ENCODE data around the gene TLCD3B.

The TLCD3B gene

DNA sequence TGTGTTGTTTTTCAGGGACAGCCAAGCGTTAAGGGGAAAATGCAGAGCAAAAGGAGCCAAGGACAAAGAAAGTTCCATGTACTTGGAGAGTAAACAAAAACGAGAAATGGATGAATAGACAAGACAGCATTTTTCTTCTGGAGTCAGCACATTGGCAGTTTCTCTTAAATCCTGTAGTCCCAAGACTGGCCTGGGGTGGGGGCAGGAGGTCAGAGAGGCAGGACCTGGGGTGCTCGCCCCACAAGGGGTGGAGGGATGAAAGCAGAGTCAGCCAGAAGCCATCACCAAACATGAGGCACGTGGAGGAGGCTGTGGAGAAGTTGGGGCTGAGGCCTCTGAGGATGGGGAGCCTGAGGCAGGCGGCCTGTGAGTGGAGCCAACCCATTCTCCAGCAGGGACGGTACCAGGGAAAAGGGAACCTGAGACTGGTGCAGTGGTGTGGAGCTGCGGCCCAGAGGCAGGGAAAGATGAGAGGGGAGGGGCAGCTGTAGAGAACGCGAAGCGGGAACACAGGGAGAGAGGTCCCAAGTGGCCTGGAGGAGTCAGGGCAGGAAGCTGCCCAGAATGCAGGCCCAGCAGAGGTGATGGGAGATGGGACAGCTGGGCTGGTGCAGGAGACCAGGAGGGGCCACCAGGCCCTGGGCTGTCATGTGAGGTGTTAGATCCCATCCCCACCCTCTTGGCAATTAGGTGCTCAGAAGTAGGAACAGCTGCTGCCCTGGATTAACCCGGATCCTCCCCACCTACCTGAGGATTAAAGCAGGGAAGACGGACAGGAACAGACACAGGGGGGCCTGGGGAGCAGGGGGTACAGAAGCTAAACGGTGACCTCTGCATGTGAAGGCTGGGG is 3.3 kb downstream of the TLCD3B start:
- DNase-seq (ENCODE audit: low spot score) (no peak), ATAC-seq (ENCODE audit: low read depth) (no peak)
- Histone ChIP-seq H3K9me3 (ENCODE audit: severe bottlenecking) (no peaks in the 10 kb centered on the region), H3K27me3 (ENCODE audit: insufficient read depth, poor library complexity, severe bottlenecking) (peaks cover 8% of the 10 kb centered on the region), H3K27ac (ENCODE audit: poor library complexity, severe bottlenecking) (no peak overlapping the region), H3K36me3 (ENCODE audit: low read depth) (no peaks in the 10 kb centered on the region), H3K4me1 (ENCODE audit: insufficient read depth, poor library complexity, severe bottlenecking) (no peaks in the 10 kb centered on the region), H3K4me3 (ENCODE audit: severe bottlenecking) (no peak overlapping the region)
- TF ChIP-seq, protein P1, sequence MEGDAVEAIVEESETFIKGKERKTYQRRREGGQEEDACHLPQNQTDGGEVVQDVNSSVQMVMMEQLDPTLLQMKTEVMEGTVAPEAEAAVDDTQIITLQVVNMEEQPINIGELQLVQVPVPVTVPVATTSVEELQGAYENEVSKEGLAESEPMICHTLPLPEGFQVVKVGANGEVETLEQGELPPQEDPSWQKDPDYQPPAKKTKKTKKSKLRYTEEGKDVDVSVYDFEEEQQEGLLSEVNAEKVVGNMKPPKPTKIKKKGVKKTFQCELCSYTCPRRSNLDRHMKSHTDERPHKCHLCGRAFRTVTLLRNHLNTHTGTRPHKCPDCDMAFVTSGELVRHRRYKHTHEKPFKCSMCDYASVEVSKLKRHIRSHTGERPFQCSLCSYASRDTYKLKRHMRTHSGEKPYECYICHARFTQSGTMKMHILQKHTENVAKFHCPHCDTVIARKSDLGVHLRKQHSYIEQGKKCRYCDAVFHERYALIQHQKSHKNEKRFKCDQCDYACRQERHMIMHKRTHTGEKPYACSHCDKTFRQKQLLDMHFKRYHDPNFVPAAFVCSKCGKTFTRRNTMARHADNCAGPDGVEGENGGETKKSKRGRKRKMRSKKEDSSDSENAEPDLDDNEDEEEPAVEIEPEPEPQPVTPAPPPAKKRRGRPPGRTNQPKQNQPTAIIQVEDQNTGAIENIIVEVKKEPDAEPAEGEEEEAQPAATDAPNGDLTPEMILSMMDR (IDR thresholded peaks at IDR 0.05; ENCODE audit: poor library complexity, severe bottlenecking): no peak

DNA sequence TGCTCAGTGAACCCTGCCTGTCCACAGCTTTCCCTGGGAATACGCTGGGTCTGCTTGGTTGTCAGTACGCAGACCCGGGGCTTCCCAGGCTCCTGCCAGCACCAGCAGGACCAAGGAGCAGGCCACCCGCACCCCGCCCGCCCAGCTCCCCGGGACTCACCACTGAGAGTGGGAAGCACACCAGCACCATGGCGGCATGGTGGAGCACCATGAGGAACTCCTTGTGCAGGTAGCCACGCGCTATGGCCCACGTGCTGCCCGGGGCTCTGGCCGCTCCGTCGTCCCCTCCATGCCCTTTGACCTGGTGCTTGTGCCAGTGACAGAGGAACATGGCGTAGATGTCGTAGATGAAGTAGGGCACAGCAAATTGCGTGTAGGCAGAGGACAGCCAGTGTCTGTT is 4.6 kb downstream of the TLCD3B start:
- no peak for DNase-seq (ENCODE audit: low spot score)
- ATAC-seq (ENCODE audit: low read depth): no peak
- H3K4me1 ChIP-seq (ENCODE audit: insufficient read depth, poor library complexity, severe bottlenecking): no peaks in the 10 kb centered on the region
- no peak overlapping the region for H3K4me3 ChIP-seq (ENCODE audit: severe bottlenecking)
- H3K9me3 ChIP-seq (ENCODE audit: severe bottlenecking): no peaks in the 10 kb centered on the region
- TF ChIP-seq, protein P1 (IDR thresholded peaks at IDR 0.05; ENCODE audit: poor library complexity, severe bottlenecking): no peak
- H3K27ac ChIP-seq (ENCODE audit: poor library complexity, severe bottlenecking): no peak overlapping the region
- no peaks in the 10 kb centered on the region for H3K36me3 ChIP-seq (ENCODE audit: low read depth)
- H3K27me3 ChIP-seq (ENCODE audit: insufficient read depth, poor library complexity, severe bottlenecking): peaks cover 6% of the 10 kb centered on the region

DNA sequence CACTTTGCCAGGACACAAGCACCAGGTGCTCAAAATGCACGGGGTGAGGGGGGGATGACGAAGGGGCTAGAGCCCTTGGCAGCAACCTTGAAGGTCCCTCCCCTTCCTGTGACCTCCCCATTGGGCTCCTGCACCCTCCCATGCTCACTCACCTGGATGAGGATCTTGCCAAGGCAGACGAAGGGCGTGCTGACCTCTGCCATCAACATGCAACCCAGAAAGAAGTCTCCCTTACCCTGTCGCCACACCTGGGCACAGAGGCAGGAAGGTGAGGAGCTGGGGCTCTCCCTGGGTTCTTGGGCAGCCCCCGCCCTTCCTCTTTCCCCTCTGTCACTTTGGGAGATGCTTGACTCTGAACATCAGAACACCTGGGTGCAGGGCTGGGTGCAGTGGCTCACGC is 5.5 kb downstream of the TLCD3B start:
- no peak overlapping the region for H3K27ac ChIP-seq (ENCODE audit: poor library complexity, severe bottlenecking)
- ATAC-seq (ENCODE audit: low read depth) (no peak), DNase-seq (ENCODE audit: low spot score) (no peak)
- H3K4me1 ChIP-seq (ENCODE audit: insufficient read depth, poor library complexity, severe bottlenecking): no peaks in the 10 kb centered on the region
- H3K27me3 ChIP-seq (ENCODE audit: insufficient read depth, poor library complexity, severe bottlenecking): peaks cover 3% of the 10 kb centered on the region
- no peaks in the 10 kb centered on the region for H3K9me3 ChIP-seq (ENCODE audit: severe bottlenecking)
- H3K36me3 ChIP-seq (ENCODE audit: low read depth): no peaks in the 10 kb centered on the region
- TF ChIP-seq, protein P1 (IDR thresholded peaks at IDR 0.05; ENCODE audit: poor library complexity, severe bottlenecking): no peak
- no peak overlapping the region for H3K4me3 ChIP-seq (ENCODE audit: severe bottlenecking)

DNA sequence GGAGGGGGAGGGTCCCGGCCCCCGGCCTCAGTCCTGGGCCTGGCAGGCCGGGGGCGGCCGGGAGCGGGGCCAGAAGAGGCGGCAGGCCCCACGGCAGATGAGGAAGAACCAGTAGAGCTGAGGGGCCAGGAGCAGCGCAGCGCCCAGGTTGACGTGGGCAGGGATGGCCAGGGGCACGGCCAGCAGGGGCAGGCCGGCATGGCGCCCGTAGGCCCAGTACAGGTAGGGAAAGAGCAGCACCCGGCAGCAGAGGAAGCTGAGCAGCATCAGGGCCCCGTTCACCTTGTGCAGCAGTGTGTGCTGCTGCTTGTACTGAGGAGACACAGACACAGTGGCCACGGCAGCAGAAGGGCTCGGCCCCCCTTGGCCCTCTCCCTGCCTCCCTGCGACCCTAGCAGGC is 5.9 kb downstream of the TLCD3B start:
- no peaks in the 10 kb centered on the region for H3K4me1 ChIP-seq (ENCODE audit: insufficient read depth, poor library complexity, severe bottlenecking)
- ATAC-seq (ENCODE audit: low read depth) (no peak), DNase-seq (ENCODE audit: low spot score) (no peak)
- TF ChIP-seq, protein P1 (IDR thresholded peaks at IDR 0.05; ENCODE audit: poor library complexity, severe bottlenecking): no peak
- H3K9me3 ChIP-seq (ENCODE audit: severe bottlenecking): no peaks in the 10 kb centered on the region
- no peak overlapping the region for H3K4me3 ChIP-seq (ENCODE audit: severe bottlenecking)
- peaks cover under 1% of the 10 kb centered on the region for H3K27me3 ChIP-seq (ENCODE audit: insufficient read depth, poor library complexity, severe bottlenecking)
- H3K36me3 ChIP-seq (ENCODE audit: low read depth): no peaks in the 10 kb centered on the region
- H3K27ac ChIP-seq (ENCODE audit: poor library complexity, severe bottlenecking): no peak overlapping the region

DNA sequence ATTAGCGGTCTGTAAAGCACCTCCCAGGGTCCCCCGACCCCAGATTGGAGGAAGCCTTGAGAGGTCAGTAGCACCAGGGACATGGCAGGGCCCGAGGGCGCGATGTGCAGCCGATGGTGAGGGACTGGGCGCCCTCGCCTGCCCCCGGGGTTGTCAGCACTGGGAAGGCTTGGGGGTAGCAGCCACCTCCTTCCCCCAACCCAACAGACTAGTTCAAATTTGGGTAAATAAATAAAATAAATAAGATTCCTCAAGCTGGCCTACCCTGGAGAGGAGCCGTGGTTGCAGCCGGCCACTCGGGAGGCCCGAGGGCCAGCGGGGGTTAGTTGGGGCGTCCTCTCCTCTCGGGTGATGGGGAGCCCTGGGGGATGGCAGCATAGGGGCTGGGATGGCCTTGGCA is 6.6 kb downstream of the TLCD3B start:
- Histone ChIP-seq H3K9me3 (ENCODE audit: severe bottlenecking) (no peaks in the 10 kb centered on the region), H3K4me3 (ENCODE audit: severe bottlenecking) (no peak overlapping the region), H3K27me3 (ENCODE audit: insufficient read depth, poor library complexity, severe bottlenecking) (no peaks in the 10 kb centered on the region), H3K4me1 (ENCODE audit: insufficient read depth, poor library complexity, severe bottlenecking) (no peaks in the 10 kb centered on the region), H3K27ac (ENCODE audit: poor library complexity, severe bottlenecking) (no peak overlapping the region), H3K36me3 (ENCODE audit: low read depth) (no peaks in the 10 kb centered on the region)
- TF ChIP-seq, protein P1 (IDR thresholded peaks at IDR 0.05; ENCODE audit: poor library complexity, severe bottlenecking): no peak
- DNase-seq (ENCODE audit: low spot score): no peak
- ATAC-seq (ENCODE audit: low read depth): no peak
